Measurements from ENCODE around the gene TIMM17B.

TIMM17B gene

DNA sequence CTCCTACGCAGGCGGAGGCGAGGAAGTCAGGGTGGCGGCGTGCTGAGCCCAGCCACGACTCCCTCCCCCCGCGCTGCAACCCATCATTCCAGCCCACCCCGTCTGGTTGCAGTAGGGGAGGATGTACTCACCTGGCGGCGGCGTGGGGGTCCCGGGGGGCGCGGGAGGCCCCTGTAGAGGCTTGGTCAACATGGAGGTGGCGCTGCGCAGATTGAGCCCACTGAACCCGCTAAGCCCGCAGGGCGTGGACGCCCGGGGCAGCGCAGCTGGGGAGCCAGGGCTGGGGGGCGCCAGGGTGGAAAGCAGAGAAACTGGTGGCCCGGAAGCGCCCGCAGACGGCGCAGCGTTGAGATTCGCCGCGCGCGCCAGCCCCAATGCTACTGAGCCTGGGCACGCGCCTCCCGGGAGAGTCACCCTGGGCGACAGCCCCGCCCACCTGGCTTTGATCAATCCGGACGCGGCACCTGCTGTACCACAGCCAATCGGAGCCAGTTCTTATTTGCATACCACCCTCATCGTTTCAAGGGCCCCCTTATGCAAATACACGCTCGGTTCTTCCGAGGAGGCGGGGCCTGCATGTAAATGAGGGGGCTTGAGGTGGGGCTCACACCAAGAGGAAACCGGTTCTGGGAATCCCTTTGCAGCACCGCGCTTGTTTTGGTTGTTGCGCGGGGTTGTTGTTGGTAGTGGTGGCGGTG is 21.2 kb upstream of the TIMM17B start, which contains the start of gene PIM2:
Gene PIM2, minus strand, starts transcription at position 382 of the 698 bp plus-strand sequence. Its CDS starts 190 bp downstream, at position 192.
- DNase-seq: peak; percentile 90

DNA sequence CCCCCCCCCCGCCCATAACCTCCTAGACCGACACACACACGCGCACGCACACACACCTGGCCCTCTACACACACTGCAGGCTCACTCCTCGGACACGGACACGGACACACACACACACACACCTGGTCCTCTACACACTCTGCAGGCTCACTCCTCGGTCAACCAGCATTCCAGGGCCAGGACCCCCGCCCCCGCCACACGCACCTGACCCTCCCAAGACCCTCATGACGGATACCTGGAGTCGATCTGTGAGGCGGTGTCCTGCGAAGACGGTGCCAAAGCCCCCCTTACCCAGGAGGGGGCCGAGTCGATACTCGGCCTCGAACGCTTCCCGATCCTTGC is 20.7 kb upstream of the TIMM17B start:
- DNase-seq: no peak

DNA sequence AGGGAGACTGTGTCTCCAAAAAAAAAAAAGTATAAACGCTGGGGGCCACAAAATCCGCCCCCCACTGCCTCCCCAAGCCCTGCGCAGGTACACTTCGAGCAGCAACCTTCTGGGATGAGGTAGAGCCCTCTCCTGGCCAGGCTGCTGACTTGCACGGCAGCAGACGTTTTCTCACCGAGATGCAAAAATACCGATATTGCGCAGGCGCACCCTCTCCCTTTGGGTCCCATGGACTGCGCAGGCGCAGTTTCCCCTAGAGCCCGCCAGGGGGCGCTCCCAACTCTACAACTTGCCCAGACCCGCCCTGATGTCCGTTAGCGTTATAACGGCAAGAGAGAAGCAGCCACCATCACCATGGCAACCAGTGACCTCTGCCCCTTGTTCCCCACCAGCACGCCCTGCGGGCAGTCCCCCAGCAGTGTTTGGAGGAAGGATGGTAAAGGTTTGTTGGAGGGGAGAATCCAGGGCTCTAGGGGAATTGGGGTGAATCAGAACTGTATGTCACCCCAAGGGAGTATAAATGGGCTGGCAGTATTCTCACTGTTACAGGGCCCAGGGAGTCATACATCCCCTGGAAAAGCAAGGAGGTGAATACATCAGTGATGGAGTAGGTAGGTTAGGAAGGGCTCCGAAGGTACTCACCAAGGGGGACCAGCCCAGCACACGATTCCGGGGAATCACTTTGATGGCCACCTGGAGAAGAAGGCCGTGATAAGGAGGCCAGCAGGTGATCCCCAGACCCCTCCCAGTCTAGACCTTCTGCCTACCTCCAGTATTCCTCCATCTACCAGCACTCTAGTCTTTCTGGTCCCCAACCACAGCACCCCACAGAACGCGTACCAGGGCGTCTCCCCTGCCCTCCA is 19.8 kb upstream of the TIMM17B start:
- peak; percentile 77 for DNase-seq

DNA sequence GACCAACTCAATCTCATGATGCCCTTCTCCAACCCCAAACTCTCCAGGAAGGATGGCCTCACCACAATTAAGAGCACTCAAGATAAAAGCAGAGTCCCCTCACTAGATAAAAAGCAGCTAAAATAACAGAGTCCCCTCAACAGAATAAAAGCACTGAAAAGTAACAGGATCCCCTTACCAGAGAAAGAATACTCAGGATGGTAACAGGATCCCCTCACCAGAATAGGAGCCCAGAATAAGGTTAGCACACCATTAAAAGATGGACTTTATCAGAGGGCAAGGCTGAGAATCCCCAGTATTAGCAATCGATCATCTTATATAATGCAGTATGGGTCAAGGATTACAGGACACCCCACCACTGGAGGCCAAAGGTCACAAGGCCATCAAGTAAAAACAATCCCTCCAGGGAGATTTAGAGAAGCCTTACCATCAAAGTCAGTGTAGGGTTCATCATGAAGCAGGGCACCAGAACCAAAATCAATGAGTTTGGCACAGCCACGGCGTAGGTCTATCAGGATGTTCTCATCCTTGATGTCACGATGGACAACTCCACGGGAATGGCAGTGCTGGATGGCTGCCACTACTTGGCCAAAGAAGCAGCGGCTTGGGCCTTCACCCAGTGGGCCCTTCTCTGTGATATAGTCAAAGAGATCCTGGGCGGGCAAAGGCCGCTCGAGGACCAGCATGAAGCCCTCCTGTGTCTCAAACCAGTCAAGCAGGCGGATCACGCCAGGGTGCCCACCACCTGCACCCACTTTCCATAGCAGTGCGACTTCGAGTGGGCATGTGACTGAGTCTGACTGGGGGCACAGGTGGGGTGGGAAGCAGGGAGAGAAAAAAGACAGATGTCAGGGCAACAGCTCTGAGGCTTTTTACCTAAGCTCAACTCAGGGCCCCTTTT is 17.3 kb upstream of the TIMM17B start:
- no peak for DNase-seq

DNA sequence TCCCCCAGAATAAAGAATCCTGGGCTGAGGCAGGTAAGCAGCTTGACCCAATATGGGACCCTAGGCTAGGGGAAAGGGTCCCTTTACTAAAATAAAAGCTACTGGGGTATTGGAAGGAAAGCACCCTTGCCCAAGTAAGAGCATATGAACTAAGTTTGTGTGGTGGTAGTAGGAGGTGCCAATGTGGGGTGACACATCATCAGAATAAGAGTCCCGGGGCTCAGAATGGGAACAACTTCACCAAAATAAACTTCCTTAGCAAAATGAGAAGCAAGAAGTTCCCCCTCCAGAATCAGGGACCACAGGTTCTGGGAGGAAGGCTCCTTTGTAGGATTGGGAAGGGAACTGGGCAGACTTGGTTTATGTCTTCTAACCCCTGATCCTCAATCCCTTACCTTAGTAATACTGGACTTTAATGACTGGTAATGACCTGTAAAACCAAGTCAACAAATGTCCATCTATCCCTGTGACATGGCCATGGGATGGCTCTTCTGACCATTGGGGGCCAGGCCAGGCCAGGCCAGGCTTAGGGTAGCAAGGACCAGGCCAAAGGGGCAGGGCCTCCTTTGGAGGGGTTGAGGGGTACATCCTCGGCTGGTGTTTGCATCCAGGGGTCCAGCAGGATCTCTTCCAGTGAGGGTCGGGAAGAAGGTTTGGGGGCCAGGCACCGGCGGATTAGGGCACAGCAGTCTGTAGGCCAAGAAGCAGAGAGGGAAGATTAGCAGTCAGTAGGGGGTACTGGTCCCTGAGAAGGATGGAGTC is 16.2 kb upstream of the TIMM17B start:
- DNase-seq: no peak

DNA sequence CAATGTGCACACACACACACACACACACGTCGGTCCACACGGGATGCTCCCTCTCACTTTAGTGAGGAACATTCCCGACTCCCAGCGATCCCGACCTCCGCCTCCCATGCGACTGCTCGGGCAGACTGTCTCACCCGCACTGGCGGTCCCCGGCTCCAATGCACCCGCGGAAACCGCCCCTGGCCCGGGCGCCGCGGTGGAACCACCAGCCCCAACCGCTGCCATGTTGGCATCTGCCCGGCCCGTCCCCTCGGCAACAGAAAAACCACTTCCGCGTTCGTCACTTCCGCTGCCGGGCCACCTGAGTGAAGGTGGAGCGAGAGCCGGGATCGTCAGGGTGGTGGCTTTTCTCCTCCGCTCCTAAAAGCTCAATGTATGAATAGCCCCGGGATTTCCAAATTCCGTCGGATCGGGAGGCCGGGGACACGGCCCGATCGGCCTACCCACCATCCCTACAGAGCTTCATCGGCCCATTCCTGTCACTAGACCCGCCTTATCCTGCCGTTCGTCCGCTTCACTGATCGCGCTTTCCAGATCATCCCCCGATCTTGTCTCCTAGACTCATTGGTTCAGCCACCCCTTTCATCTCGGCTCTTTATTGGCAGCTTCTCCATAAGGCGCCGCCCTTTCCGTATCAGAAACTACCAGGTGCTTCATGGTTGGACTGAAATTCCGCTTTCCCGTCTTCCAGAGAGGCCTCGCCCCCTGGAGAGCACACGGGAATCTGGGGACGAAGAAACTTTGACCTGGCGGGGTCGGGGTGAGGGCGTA is 14.0 kb upstream of the TIMM17B start, which contains the start of gene SLC35A2:
Gene SLC35A2, minus strand, starts transcription at position 235 of the 771 bp plus-strand sequence. Its CDS starts 10 bp downstream, at position 225.
- peak; percentile 84 for DNase-seq

DNA sequence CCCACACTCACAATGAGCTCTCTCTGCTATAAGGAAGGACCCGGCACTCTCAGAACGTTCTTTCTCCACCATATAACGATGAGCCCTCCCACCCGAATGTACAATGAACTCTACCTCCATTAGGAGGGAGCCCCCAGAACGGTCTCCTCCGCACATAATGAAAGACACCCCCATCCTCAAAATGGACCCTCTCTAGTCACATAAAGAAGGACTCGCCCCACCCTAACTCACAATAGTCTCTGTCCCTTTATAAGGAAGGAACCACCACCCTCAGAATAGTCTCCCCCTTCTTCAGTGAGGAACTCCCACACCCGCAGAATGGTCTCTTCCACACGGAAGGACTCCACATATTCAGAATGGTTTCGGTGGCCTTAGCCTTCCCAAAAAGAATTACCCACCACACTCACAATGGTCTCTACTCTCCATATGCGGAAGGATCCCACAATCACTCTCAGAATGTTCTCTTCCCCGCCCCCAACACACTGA is 13.4 kb upstream of the TIMM17B start:
- no peak for DNase-seq

DNA sequence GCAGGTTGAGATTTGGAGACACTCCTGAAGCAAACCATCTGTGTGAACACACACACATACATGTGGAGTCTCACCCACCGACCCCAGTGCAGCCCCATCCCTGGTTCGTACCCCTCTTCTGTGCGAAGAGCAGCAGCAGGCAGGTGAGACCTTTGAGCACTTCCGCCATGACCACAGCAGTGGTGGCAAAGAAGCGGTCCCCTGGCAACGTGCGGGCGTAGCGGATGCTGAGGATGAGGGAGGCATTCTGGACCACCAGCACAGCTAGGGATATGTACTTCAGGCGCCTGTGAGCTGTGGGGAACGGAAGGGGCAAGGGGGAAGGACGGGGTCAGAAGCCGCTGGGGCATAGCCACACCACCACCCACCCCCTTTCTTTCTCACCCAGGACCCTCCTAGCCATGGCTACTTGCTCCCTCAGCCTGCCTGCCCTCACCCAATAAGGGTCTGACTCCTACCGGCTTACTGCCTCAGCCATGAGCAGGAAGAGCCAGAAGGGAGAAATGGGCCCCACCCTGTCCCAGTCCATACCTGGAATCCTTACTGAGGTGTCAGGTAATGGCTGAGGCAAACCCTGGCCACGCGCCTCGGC is 12.2 kb upstream of the TIMM17B start:
- DNase-seq: no peak

DNA sequence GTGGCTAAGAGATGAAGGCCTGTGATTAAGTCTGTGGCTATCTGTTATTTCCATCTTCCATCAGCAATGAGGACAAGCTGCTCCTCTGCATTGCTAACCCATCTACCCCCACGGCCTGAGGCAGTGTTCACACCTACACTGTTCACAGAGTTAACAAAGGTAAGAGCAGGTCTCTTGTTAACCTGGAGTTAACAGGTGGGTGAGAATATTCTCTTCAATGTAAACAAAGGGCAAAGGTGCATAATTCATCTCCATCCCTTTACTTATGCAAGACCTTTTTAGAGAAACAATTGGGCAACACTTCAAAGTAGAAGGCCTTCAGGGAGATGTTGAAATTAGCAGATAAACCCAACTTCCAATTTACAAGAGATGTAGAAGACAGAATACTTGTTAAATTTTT is 11.0 kb upstream of the TIMM17B start:
- no peak for DNase-seq

DNA sequence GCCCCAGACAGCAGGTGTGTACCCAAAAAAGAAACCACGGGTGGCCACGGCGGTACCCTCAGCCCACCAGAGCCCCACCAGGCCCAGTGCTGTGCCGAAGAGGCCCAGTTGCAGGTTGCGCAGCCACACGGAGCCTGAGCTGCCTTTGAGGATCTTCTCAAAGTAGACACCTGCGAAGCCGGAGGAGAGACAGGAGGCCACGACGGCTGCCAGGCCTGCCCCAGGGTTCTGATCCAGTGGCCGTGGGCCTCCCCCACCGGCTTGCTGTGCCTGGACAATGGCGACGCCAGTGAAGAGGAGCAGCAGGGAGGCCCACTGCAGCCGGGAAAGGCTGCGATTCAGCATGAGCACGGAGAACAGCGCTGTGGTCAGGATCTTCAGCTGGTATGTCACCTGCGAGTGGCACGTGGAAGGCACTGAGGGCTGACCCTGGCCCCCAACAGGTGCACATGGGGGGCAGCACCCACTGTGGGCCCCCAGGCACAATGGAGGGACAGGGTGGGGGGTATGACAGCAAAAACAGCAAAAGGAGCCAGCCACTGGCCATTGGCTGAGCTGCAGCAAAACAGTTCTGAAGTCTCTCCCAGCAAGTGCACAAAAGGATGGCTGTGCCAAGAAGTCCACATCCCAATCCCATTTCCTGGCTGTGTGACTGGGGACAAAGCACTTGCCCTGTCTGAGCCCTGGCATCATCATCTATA is 7.7 kb upstream of the TIMM17B start:
- no peak for DNase-seq

DNA sequence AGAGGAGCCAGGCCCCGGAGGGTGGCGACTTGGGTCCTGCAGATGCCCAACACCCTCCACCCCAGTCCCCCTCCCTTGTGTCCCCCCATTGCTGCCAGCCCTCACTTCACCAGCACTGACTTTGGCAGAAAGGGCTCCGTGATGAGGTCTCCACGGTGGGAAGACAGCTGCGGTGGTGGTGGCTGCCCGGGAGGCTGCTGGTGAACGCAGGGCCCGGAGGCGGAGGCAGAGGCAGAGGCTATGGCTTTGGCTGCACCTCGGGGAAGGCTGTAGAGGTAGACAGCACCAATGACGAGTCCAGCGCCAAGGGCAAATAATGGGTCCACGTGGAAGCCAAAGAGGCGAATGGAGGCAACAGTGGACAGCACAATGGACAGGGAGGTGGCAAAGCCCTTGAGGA is 7.1 kb upstream of the TIMM17B start:
- no peak for DNase-seq

DNA sequence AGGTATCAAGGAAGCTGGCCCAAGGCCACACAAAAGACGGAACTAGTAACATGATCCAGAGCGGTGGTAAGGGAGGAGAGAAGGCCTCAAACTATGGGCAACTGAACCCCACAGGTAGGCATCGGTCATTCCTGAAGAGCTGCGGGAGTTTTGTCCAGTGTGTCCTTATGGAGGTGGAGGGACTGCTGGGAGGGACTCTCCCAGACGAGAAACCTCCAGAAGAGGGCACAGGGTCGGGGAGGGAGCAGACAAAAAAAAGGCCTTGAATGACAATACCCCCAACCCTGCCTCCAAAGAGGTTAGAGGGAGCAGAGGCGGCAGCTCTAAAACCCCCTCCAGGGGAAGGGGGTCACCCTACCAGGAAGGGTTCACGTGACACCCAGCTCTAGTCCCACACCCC is 6.6 kb upstream of the TIMM17B start:
- no peak for DNase-seq

DNA sequence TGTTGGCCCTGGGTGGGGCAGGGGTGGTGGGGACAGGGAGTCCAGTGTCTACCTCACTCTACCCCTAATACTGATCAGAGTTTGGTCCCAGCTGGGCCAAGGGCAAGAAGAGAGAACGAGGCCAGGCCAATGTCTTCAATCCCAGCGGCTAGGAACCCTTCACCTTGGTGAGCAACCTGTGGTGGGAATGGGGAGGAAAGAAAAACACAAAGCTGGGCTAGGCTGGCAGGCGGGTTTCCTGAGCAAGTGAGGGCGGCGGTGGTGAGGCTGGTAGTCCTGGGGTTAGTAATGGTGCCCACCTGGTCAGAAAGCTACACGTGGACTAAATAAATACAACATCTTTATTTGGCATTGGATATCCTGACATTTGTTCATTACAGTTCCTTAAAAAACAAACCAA is 5.7 kb upstream of the TIMM17B start:
- no peak for DNase-seq

DNA sequence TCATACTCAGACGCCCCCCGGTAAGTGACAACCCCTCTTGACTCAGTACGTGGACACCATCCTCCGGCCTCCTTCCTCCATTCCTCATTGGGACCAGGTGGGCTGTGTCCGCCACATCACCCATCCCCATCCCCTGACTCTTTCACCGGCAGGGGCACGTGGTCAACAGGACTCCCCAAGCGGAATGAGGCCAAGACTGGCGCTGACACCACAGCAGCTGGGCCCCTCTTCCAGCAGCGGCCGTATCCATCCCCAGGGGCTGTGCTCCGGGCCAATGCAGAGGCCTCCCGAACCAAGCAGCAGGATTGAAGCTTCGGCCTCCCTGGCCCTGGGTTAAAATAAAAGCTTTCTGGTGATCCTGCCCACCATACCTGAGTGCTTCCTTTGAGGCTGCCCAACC is 5.2 kb upstream of the TIMM17B start:
- DNase-seq: no peak

DNA sequence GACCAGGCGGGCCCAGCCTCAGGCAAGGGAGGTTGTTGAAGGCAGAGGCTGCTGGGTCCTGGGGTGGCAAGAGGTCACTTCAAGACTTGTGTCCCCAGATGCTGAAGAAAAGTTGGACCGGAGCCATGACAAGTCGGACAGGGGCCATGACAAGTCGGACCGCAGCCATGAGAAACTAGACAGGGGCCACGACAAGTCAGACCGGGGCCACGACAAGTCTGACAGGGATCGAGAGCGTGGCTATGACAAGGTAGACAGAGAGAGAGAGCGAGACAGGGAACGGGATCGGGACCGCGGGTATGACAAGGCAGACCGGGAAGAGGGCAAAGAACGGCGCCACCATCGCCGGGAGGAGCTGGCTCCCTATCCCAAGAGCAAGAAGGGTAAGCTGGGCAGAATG is 4.6 kb upstream of the TIMM17B start:
- no peak for DNase-seq

DNA sequence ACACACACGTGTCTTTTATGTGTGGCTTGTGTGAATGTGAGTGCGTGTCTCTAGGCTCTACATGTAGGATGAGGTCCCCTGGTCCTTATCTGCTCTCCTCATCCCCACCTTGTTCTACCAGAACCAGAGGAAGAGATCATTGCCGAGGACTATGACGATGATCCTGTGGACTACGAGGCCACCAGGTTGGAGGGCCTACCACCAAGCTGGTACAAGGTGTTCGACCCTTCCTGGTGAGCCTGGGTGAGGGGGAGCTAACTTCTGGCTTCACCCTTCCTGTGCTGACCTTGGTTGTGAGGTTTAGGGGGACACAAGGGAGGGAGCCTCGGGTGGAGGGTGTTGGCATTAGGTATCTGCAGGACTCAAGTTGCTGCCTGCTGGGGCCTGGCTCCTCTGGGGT is 3.5 kb upstream of the TIMM17B start:
- DNase-seq: no peak

DNA sequence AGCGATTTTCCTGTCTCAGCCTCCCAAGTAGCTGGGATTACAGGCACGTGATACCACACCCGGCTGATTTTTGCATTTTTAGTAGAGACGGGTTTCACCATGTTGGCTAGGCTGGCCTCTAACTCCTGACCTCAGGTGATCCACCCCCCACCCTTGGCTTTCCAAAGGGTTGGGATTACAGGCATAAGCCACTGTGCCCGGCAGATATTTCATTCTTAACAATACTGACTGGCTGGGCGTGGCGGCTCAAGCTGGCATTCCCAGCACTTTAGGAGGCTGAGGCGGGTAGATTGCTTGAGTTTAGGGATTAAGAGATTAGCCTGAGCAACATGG is 1.5 kb upstream of the TIMM17B start:
- DNase-seq: no peak

DNA sequence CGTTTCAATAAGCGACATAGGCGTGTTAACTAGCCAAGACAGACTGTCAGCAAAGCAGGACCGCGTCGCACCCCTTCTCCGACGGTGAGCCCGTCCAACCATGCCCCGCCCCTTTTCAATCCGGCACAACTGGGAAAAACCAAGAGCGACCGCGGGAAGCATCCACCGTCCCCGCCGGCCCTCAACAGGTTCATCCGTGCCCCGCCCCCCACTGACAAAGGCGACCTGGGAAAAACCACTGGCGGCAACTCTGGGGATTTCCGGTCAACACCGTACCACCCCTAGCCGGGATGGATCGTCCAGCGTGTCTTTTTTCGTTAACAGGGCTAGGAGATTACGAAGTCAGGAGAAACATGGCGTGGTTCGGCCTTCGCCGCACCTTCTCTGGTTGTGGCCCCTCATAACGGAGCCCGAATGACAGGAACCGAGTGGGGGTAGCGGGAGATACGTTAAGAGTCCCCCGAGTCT is 377 bp downstream of the TIMM17B start:
- peak; percentile 61 for DNase-seq

DNA sequence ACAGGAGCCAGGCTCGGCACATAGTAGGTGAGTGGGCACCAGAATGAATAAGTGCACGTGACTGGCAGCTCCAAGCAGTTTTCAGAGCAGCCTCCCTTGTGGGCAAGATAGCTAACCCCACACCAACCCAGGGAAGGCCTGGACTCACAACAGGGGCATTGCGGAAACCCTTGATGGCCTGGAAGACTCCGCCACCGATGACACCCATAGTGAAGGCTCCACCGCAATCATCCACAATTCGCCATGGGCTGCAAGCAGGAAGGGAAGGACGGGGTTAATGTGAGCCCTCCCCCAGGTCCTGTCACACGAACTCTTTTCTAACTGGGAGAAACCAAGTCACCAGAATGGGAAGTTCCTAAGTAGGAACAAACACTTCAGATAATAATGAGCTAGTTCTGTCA is 957 bp downstream of the TIMM17B start:
- DNase-seq: no peak

DNA sequence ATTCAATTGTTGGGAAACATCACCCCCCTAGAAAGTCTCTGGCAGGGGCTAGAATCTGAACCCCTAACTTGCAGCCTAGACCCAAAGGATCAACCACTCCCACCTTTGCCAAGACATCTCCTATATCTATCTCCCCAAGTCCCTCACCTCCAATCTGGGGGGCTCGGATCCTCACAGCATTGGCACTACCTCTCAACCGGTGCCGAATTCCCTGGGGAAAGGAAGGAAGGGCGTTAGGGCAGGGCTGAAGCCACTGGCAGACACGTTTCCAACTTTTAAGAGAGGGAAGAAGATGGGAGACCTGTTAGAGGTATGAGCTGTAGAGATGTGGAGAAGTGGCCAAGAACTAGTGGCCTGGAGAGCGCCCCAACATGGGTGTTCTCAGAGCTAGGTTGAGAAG is 2.7 kb downstream of the TIMM17B start:
- no peak for DNase-seq

Measured in stimulated activated naive CD4-positive, alpha-beta T cell treated with Interleukin-2 at 50 U/mL for 16 hours (primary cell).